ENCODE data around the gene SIGLEC10. TPM values are rescaled to one million over a fixed set of nuclear protein-coding genes. Genes with fewer than 3 reads are reported as not detected.

Gene SIGLEC10
- total and polyA plus RNA-seq, 9 of the 15 experiments (the other 6 are each of a cell fraction or from before 2014, with no cell fraction given) = 0.10 to 1.8 (median 0.82) TPM

DNA sequence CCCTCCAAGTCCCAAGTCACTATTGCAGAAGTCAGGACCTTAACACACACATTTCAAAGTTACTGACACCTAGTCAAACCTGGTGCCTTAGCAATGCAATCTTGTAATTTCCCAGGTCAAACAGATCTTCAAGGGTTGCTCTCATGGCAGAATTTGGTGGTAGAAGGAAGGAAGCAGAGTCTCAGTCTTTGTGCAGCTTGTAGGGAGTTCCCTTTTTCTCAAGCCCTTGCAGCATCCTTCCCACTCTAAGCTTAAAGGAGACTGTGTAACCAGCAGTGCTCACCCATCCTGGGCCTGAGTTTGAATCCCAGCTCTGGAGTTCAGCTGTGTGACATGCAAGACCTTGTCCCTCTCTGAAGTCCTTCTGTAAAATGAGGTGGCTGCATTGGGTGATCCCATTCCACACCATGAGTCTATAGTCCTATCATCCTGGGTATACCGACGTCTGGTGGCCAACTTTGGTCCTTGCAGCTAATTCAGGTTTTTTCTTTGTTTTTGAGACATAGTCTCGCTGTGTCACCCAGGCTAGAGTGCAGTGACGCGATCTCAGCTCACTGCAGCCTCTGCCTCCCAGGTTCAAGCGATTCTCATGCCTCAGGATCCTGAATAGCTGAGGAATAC lies 9.8 kb downstream of the SIGLEC10 start (continued):
- TF ChIP-seq MCM2 (IDR thresholded peaks at IDR 0.05; ENCODE audit: low read depth) = no peak
- no peak for TF ChIP-seq NUFIP1 (IDR thresholded peaks at IDR 0.05; ENCODE audit: partially characterized antibody)
- no peak for TF ChIP-seq POLR3A (IDR thresholded peaks at IDR 0.05; ENCODE audit: borderline replicate concordance, extremely low read depth, insufficient read depth, insufficient read length)
- TF ChIP-seq, protein P1, sequence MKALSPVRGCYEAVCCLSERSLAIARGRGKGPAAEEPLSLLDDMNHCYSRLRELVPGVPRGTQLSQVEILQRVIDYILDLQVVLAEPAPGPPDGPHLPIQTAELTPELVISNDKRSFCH (CRISPR knock-in tag; IDR thresholded peaks at IDR 0.05) = no peak
- TF ChIP-seq, protein P1 (tag; IDR thresholded peaks at IDR 0.05) = no peak
- TF ChIP-seq PTTG1 (tag; IDR thresholded peaks at IDR 0.05; ENCODE audit: low read depth) = no peak
- no peak for TF ChIP-seq HDAC8 (tag; IDR thresholded peaks at IDR 0.05)
- TF ChIP-seq IFI16 (CRISPR knock-in tag; IDR thresholded peaks at IDR 0.05) = no peak
- no peak for TF ChIP-seq NRF1 (conservative IDR thresholded peaks at IDR 0.05 in 1 of 2, IDR thresholded peaks at IDR 0.05 in 1 of 2)
- no peak for TF ChIP-seq ZNF224 (CRISPR knock-in tag; IDR thresholded peaks at IDR 0.05)
- TF ChIP-seq, protein P2, sequence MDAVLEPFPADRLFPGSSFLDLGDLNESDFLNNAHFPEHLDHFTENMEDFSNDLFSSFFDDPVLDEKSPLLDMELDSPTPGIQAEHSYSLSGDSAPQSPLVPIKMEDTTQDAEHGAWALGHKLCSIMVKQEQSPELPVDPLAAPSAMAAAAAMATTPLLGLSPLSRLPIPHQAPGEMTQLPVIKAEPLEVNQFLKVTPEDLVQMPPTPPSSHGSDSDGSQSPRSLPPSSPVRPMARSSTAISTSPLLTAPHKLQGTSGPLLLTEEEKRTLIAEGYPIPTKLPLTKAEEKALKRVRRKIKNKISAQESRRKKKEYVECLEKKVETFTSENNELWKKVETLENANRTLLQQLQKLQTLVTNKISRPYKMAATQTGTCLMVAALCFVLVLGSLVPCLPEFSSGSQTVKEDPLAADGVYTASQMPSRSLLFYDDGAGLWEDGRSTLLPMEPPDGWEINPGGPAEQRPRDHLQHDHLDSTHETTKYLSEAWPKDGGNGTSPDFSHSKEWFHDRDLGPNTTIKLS (IDR thresholded peaks at IDR 0.05; ENCODE audit: borderline replicate concordance, low read depth) = no peak
- peak; percentile 49; the same call in 1 of the 2 replicates for TF ChIP-seq KLF16 (IDR thresholded peaks at IDR 0.05)
- peak; percentile 40 for TF ChIP-seq EP400 (IDR thresholded peaks at IDR 0.05)
- TF ChIP-seq, protein P3, sequence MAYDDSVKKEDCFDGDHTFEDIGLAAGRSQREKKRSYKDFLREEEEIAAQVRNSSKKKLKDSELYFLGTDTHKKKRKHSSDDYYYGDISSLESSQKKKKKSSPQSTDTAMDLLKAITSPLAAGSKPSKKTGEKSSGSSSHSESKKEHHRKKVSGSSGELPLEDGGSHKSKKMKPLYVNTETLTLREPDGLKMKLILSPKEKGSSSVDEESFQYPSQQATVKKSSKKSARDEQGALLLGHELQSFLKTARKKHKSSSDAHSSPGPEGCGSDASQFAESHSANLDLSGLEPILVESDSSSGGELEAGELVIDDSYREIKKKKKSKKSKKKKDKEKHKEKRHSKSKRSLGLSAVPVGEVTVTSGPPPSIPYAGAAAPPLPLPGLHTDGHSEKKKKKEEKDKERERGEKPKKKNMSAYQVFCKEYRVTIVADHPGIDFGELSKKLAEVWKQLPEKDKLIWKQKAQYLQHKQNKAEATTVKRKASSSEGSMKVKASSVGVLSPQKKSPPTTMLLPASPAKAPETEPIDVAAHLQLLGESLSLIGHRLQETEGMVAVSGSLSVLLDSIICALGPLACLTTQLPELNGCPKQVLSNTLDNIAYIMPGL (CRISPR knock-in tag; IDR thresholded peaks at IDR 0.05) = no peak
- TF ChIP-seq U2AF1 (optimal IDR thresholded peaks at IDR 0.05; ENCODE audit: low read depth, low read length) = no peak
- TF ChIP-seq, protein P4, sequence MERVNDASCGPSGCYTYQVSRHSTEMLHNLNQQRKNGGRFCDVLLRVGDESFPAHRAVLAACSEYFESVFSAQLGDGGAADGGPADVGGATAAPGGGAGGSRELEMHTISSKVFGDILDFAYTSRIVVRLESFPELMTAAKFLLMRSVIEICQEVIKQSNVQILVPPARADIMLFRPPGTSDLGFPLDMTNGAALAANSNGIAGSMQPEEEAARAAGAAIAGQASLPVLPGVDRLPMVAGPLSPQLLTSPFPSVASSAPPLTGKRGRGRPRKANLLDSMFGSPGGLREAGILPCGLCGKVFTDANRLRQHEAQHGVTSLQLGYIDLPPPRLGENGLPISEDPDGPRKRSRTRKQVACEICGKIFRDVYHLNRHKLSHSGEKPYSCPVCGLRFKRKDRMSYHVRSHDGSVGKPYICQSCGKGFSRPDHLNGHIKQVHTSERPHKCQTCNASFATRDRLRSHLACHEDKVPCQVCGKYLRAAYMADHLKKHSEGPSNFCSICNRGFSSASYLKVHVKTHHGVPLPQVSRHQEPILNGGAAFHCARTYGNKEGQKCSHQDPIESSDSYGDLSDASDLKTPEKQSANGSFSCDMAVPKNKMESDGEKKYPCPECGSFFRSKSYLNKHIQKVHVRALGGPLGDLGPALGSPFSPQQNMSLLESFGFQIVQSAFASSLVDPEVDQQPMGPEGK (CRISPR knock-in tag; IDR thresholded peaks at IDR 0.05; ENCODE audit: borderline replicate concordance) = no peak
- TF ChIP-seq POLR2H (tag; IDR thresholded peaks at IDR 0.05; ENCODE audit: low read depth) = no peak
- TF ChIP-seq SP2 (IDR thresholded peaks at IDR 0.05; ENCODE audit: extremely low read depth, low read depth, low read length, poor library complexity, severe bottlenecking) = no peak
- no peak for TF ChIP-seq NR3C1 (CRISPR knock-in tag; IDR thresholded peaks at IDR 0.05)

Data from K562 (cell line).